Mammary epithelial cell (primary cell): ENCODE measurements around the gene HIGD1A.

Source experiments
- CTCF ChIP-seq, 2 donors: IDR thresholded peaks in 1 of 2; conservative IDR thresholded peaks in 1 of 2; 2 replicates each; pipeline ENCODE4 v1.5.1; 2011 to 2012; ENCODE audit warnings: inconsistent platforms in 2 of 2, low read length in 2 of 2, mild to moderate bottlenecking in 2 of 2, control low read depth in 1 of 2, low read depth in 1 of 2; ENCODE audit not compliant: insufficient read depth in 1 of 2; ENCODE audit errors: extremely low read depth in 1 of 2
- EZH2 ChIP-seq: IDR thresholded peaks from 2 replicates; pipeline ENCODE4 v1.6.1; 2012; ENCODE audit warnings: low read length, inconsistent platforms, borderline replicate concordance

- TF ChIP-seq CTCF (conservative IDR thresholded peaks at IDR 0.05 in 1 of 2, IDR thresholded peaks at IDR 0.05 in 1 of 2; ENCODE audit: extremely low read depth in 1 of 2, insufficient read depth in 1 of 2, low read depth in 1 of 2, low read length in 2 of 2) (no peak), EZH2 (no peak)
Measured at GRCh38 chr3:42807929-42808328, 3.6 kb upstream of the HIGD1A start.
